ENCODE results near the gene PJA2. TPM values are rescaled to one million over a fixed set of nuclear protein-coding genes. Genes with fewer than 3 reads are reported as not detected.

The PJA2 gene
- total RNA-seq, 4 donors from 2014 or later: 28.8 to 75.5 (median 51.4) TPM

DNA sequence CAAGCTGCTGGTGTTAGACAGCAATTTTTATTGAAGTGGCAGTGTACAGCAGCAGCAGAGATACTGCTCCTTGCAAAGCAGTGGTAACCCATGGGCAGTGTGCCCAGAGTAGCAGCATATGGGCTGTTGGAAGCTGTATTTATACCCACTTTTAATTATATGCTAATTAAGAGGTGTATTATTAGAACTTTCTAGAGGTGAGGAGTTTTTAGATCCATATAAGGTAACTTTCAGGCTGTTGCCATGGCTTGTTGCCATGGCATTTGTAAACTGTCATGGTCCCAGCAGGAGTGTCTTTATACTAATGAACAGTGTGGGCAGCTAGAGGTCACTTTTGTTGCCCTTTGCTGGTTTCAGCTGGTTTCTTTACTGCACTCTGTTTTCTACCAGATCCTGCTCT, 3.7 kb upstream of the PJA2 start:
- Histone ChIP-seq H3K27ac (peak overlapping the region in 2 of 4 donors; percentile 59 to 98), H3K4me3 (no peak overlapping the region), H3K4me1 (peaks cover 0 to 39% (median 17%) of the 10 kb centered on the region in 3 donors), H3K27me3 (no peaks in the 10 kb centered on the region), H3K9me3 (peaks cover 0 to 9% (median 0%) of the 10 kb centered on the region in 3 donors), H3K36me3 (no peaks in the 10 kb centered on the region)
- intact Hi-C loops (cut with DNase I): no loop called here
- DNase-seq: no peak
- no peak for TF ChIP-seq POLR2A (IDR thresholded peaks at IDR 0.05)
- TF ChIP-seq CTCF (IDR thresholded peaks at IDR 0.05): no peak

GRCh38 chr5:109412981-109413402, 3.2 kb upstream of the PJA2 start:
- no peaks in the 10 kb centered on the region for H3K27me3 ChIP-seq
- intact Hi-C loops (cut with DNase I): no loop called here
- TF ChIP-seq POLR2A (IDR thresholded peaks at IDR 0.05) (no peak), CTCF (IDR thresholded peaks at IDR 0.05) (no peak)
- 14 to 53% methylated on average over 1 of the region's 1 CpG for WGBS, 2 donors
- no peak overlapping the region for H3K4me3 ChIP-seq
- H3K36me3 ChIP-seq: no peaks in the 10 kb centered on the region
- peak overlapping the region in 2 of 4 donors; percentile 59 to 98 for H3K27ac ChIP-seq
- no peak for DNase-seq
- peaks cover 0 to 9% (median 0%) of the 10 kb centered on the region in 3 donors for H3K9me3 ChIP-seq
- H3K4me1 ChIP-seq: peaks cover 4 to 43% (median 17%) of the 10 kb centered on the region in 3 donors

DNA sequence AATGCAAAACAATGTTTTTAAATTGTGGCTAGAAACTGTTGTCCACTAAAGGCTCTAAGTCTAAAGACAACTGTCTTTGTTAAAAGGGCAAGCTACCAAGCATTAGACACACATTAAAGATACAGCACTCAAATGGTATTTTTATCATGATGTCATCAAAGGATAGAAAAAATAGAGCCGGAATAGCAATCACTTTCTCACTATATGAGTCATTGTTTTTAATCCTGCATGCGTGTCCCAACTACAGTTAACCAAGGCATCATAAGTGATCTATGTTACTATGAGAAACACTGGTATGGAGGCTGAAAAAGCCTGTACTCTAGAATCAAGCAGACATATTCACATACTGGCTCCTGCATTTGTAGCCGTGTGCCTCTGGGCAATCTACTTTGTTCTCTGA, 1.9 kb upstream of the PJA2 start:
- Histone ChIP-seq H3K27ac (peak overlapping the region; percentile 98 to 99 (median 98)), H3K36me3 (no peaks in the 10 kb centered on the region), H3K27me3 (no peaks in the 10 kb centered on the region), H3K9me3 (peaks cover 0 to 9% (median 0%) of the 10 kb centered on the region in 3 donors), H3K4me1 (peaks cover 7 to 57% (median 17%) of the 10 kb centered on the region in 3 donors), H3K4me3 (no peak overlapping the region)
- TF ChIP-seq CTCF (IDR thresholded peaks at IDR 0.05): no peak
- TF ChIP-seq POLR2A (IDR thresholded peaks at IDR 0.05): no peak
- 13 to 19% methylated on average over 3 of the region's 3 CpGs for WGBS, 2 donors
- intact Hi-C loops (cut with DNase I): no loop called here
- no peak for DNase-seq

GRCh38 chr5:109411149-109411514, 1.4 kb upstream of the PJA2 start:
- DNase-seq: no peak
- intact Hi-C loops (cut with DNase I): no loop called here

More at GRCh38 chr5:109411149-109411514, 1.4 kb upstream of the PJA2 start:
- Histone ChIP-seq H3K9me3 (peaks cover 0 to 6% (median 0%) of the 10 kb centered on the region in 3 donors), H3K27ac (peak overlapping the region; percentile 98 to 99 (median 98)), H3K36me3 (no peaks in the 10 kb centered on the region), H3K4me1 (peaks cover 7 to 62% (median 17%) of the 10 kb centered on the region in 3 donors), H3K27me3 (no peaks in the 10 kb centered on the region), H3K4me3 (peak overlapping the region; percentile 78 to 91 (median 90))
- TF ChIP-seq CTCF (IDR thresholded peaks at IDR 0.05) (no peak), POLR2A (IDR thresholded peaks at IDR 0.05) (no peak)
- 2 to 6% methylated on average over 2 of the region's 2 CpGs for WGBS, 2 donors
